GM23338 (cell line): ENCODE results near the gene ZCCHC24. TPM values are rescaled to one million over a fixed set of nuclear protein-coding genes. Genes with fewer than 3 reads are reported as not detected.

Source experiments
- ATAC-seq: fragments of 200-7000 bp; cut with Tn5 transposase; 3 replicates; pipeline ENCODE4 v1.9.1; 2020
- DNase-seq: peaks from one replicate; pipeline ENCODE4 v3.0.0-alpha.2; 2015; ENCODE audit warnings: low spot score
- H2AFZ ChIP-seq: fragments of 200-600 bp; sonication (generic); 2 replicates; pipeline ENCODE4 v1.8.0; 2016; ENCODE audit warnings: antibody characterized with exemption, mild to moderate bottlenecking, moderate library complexity
- H3F3A ChIP-seq: fragments of 200-600 bp; sonication (generic); replicated peaks from 2 replicates; pipeline ENCODE4 v1.8.0; 2017; ENCODE audit warnings: antibody characterized with exemption, mixed run types, low read depth
- H3K27ac ChIP-seq: fragments of 200-600 bp; sonication (generic); 2 replicates; pipeline ENCODE4 v1.6.1; 2016; ENCODE audit warnings: low read depth
- H3K27me3 ChIP-seq: fragments of 200-600 bp; sonication (generic); 2 replicates; pipeline ENCODE4 v1.8.0; 2016; ENCODE audit warnings: mild to moderate bottlenecking, mixed run types, moderate library complexity; ENCODE audit not compliant: insufficient read depth
- H3K36me3 ChIP-seq: fragments of 200-600 bp; sonication (generic); 2 replicates; pipeline ENCODE4 v1.8.0; 2016; ENCODE audit warnings: mild to moderate bottlenecking; ENCODE audit not compliant: insufficient read depth
- H3K4me1 ChIP-seq: fragments of 200-600 bp; sonication (generic); 2 replicates; pipeline ENCODE4 v1.8.0; 2016; ENCODE audit warnings: mild to moderate bottlenecking, moderate library complexity; ENCODE audit not compliant: insufficient read depth
- H3K4me2 ChIP-seq: fragments of 200-600 bp; sonication (generic); 2 replicates; pipeline ENCODE4 v1.7.1; 2017; ENCODE audit warnings: mixed run types
- H3K4me3 ChIP-seq: fragments of 200-600 bp; sonication (generic); 2 replicates; pipeline ENCODE4 v1.6.1; 2016; ENCODE audit warnings: mixed run types
- H3K79me2 ChIP-seq: fragments of 200-600 bp; sonication (generic); replicated peaks from 2 replicates; pipeline ENCODE4 v1.8.0; 2017; ENCODE audit warnings: mild to moderate bottlenecking; ENCODE audit not compliant: insufficient read depth
- H3K9me2 ChIP-seq: fragments of 200-600 bp; sonication (generic); 2 replicates; pipeline ENCODE4 v1.8.0; 2017; ENCODE audit not compliant: insufficient read depth
- H4K20me1 ChIP-seq: fragments of 200-600 bp; sonication (generic); replicated peaks from 2 replicates; pipeline ENCODE4 v1.8.0; 2017; ENCODE audit warnings: mild to moderate bottlenecking; ENCODE audit not compliant: insufficient read depth
- H3K27ac Mint-ChIP-seq: 2 replicates; pipeline ENCODE4 v1.8.0; 2020; ENCODE audit warnings: inconsistent platforms, mild to moderate bottlenecking, moderate library complexity, mixed read lengths
- H3K27me3 Mint-ChIP-seq: 3 replicates; pipeline ENCODE4 v1.8.0; 2022; ENCODE audit warnings: low read depth, mild to moderate bottlenecking, moderate library complexity, mixed read lengths, inconsistent platforms; ENCODE audit not compliant: insufficient read depth, poor library complexity
- H3K36me3 Mint-ChIP-seq: 3 replicates; pipeline ENCODE4 v1.8.0; 2021; ENCODE audit warnings: low read depth, mild to moderate bottlenecking, inconsistent platforms, moderate library complexity, mixed read lengths
- H3K4me1 Mint-ChIP-seq: 3 replicates; pipeline ENCODE4 v1.8.0; 2020; ENCODE audit warnings: mild to moderate bottlenecking, inconsistent platforms, mixed read lengths
- H3K4me3 Mint-ChIP-seq: 3 replicates; pipeline ENCODE4 v1.8.0; 2021; ENCODE audit warnings: moderate library complexity, mild to moderate bottlenecking, inconsistent platforms, mixed read lengths
- H3K9me3 Mint-ChIP-seq: 3 replicates; pipeline ENCODE4 v1.8.0; 2020; ENCODE audit warnings: moderate library complexity, mild to moderate bottlenecking, inconsistent platforms, mixed read lengths
- CREB1 ChIP-seq: fragments of 250-450 bp; sonication (Bioruptor Pico); IDR thresholded peaks from 2 replicates; pipeline ENCODE4 v1.5.0; 2020; ENCODE audit warnings: low read depth, mild to moderate bottlenecking, moderate library complexity
- EZH2 ChIP-seq: fragments of 200-600 bp; sonication (generic); IDR thresholded peaks from one replicate; pipeline ENCODE4 v1.8.0; 2017; ENCODE audit warnings: antibody characterized with exemption, mild to moderate bottlenecking, low read depth; ENCODE audit not compliant: unreplicated experiment
- EZH2phosphoT487 ChIP-seq: fragments of 200-600 bp; sonication (generic); IDR thresholded peaks from one replicate; pipeline ENCODE4 v1.8.1; 2018; ENCODE audit warnings: antibody characterized with exemption; ENCODE audit not compliant: unreplicated experiment
- JUNB ChIP-seq: IDR thresholded peaks from one replicate; pipeline ENCODE4 v1.6.1; 2016; ENCODE audit warnings: antibody characterized with exemption; ENCODE audit not compliant: unreplicated experiment
- NANOG ChIP-seq: IDR thresholded peaks from 2 replicates; pipeline ENCODE4 v1.6.1; 2016; ENCODE audit warnings: antibody characterized with exemption, borderline replicate concordance
- POLR2AphosphoS5 ChIP-seq: IDR thresholded peaks from 2 replicates; pipeline ENCODE4 v1.6.1; 2016; ENCODE audit warnings: antibody characterized with exemption, low read depth
- STAT1 ChIP-seq: IDR thresholded peaks from one replicate; pipeline ENCODE4 v1.6.1; 2016; ENCODE audit warnings: antibody characterized with exemption; ENCODE audit not compliant: unreplicated experiment
- ZNF114 ChIP-seq: fragments of 250-450 bp; sonication (Bioruptor Pico); IDR thresholded peaks from 2 replicates; pipeline ENCODE4 v1.5.0; 2020; ENCODE audit warnings: mild to moderate bottlenecking, moderate library complexity
- ZNF331 ChIP-seq: fragments of 250-450 bp; sonication (Bioruptor Pico); IDR thresholded peaks from 2 replicates; pipeline ENCODE4 v1.5.0; 2020; ENCODE audit warnings: low read depth, mild to moderate bottlenecking, moderate library complexity
- polyA plus RNA-seq: library from polyadenylated mRNA; unstranded; fragments of >200 nt; fragmentation: Nextera tagmentation; extraction: Ambion mirVana; gene quantifications from 2 replicates; pipeline ENCODE4 v1.2.1, GENCODE V29; 2016
- total RNA-seq: library from RNA; depleted of rRNA; stranded (reverse); fragments of >200 nt; shearing (Covaris generic); gene quantifications from 2 replicates; pipeline ENCODE4 v1.2.3, GENCODE V29; 2014
- TF ChIP-seq, protein P1 (sequence below), 2 experiments: fragments of 200-600 bp in 1 of 2; sonication (generic) in 1 of 2; conservative IDR thresholded peaks; 2 replicates each; pipeline versions ENCODE4 v1.5.1 to v1.6.1; 2016 to 2017; ENCODE audit warnings: antibody characterized with exemption in 2 of 2, low read depth in 2 of 2, mild to moderate bottlenecking in 2 of 2, moderate library complexity in 1 of 2
- TF ChIP-seq, protein P2 (sequence below): IDR thresholded peaks from 2 replicates; pipeline ENCODE4 v1.6.1; 2016; ENCODE audit warnings: antibody characterized with exemption
- TF ChIP-seq, protein P3 (sequence below): fragments of 250-450 bp; sonication (Bioruptor Pico); IDR thresholded peaks from 2 replicates; pipeline ENCODE4 v1.5.0; 2020; ENCODE audit warnings: mild to moderate bottlenecking, moderate library complexity
- TF ChIP-seq, protein P4 (sequence below): IDR thresholded peaks from one replicate; pipeline ENCODE4 v1.6.1; 2018; ENCODE audit warnings: antibody characterized with exemption; ENCODE audit not compliant: unreplicated experiment

ZCCHC24 gene
- total and polyA plus RNA-seq, 2 experiments from 2014 or later = 2.0 to 10.1 TPM

DNA sequence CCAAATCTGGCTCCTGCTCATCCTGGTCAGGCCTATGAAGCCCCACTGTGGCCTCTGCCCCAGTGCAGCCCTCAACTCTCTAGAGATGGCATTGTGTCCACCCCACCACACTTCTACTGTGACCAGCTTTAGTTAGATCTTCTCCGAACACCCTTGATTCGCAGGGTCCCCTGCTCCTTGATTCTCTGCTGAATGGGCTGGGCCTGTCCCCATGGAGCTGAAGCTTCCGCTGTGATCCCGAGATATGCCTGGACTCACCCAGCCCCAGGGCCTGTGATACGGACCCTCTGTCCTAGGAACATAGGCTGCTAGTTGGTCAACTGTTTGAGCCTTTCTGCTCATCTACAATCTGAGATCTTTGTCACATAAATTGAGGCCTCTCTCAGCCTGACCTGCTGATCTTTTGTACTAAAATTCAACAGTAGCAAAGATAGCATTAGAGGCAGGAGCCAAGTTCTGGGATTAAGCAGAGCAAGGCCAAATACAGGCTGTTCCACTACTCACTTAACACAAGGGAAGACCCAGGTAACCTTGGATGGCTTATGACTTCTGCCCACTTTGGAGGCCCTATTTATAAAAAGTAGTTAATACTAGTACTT lies 104.7 kb downstream of the ZCCHC24 start:
- no peaks in the 10 kb centered on the region for H3K9me2 ChIP-seq
- no peak overlapping the region for H3K27ac ChIP-seq
- Mint-ChIP-seq H3K4me3 (no peak overlapping the region), H3K27me3 (peaks cover 12% of the 10 kb centered on the region), H3K4me1 (peaks cover 5% of the 10 kb centered on the region), H3K27ac (no peak overlapping the region), H3K9me3 (peaks cover 3% of the 10 kb centered on the region; the same call in 2 of the 3 replicates), H3K36me3 (no peaks in the 10 kb centered on the region; the same call in 2 of the 3 replicates)
- H3K4me3 ChIP-seq = no peak overlapping the region
- H3K27me3 ChIP-seq = no peaks in the 10 kb centered on the region
- TF ChIP-seq, protein P1, sequence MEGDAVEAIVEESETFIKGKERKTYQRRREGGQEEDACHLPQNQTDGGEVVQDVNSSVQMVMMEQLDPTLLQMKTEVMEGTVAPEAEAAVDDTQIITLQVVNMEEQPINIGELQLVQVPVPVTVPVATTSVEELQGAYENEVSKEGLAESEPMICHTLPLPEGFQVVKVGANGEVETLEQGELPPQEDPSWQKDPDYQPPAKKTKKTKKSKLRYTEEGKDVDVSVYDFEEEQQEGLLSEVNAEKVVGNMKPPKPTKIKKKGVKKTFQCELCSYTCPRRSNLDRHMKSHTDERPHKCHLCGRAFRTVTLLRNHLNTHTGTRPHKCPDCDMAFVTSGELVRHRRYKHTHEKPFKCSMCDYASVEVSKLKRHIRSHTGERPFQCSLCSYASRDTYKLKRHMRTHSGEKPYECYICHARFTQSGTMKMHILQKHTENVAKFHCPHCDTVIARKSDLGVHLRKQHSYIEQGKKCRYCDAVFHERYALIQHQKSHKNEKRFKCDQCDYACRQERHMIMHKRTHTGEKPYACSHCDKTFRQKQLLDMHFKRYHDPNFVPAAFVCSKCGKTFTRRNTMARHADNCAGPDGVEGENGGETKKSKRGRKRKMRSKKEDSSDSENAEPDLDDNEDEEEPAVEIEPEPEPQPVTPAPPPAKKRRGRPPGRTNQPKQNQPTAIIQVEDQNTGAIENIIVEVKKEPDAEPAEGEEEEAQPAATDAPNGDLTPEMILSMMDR (conservative IDR thresholded peaks at IDR 0.05; ENCODE audit: low read depth in 2 of 2) = no peak
- no peak for TF ChIP-seq ZNF114 (CRISPR knock-in tag)
- TF ChIP-seq, protein P2, sequence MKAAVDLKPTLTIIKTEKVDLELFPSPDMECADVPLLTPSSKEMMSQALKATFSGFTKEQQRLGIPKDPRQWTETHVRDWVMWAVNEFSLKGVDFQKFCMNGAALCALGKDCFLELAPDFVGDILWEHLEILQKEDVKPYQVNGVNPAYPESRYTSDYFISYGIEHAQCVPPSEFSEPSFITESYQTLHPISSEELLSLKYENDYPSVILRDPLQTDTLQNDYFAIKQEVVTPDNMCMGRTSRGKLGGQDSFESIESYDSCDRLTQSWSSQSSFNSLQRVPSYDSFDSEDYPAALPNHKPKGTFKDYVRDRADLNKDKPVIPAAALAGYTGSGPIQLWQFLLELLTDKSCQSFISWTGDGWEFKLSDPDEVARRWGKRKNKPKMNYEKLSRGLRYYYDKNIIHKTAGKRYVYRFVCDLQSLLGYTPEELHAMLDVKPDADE = no peak
- no peak for TF ChIP-seq CREB1 (CRISPR knock-in tag)
- TF ChIP-seq, protein P3, sequence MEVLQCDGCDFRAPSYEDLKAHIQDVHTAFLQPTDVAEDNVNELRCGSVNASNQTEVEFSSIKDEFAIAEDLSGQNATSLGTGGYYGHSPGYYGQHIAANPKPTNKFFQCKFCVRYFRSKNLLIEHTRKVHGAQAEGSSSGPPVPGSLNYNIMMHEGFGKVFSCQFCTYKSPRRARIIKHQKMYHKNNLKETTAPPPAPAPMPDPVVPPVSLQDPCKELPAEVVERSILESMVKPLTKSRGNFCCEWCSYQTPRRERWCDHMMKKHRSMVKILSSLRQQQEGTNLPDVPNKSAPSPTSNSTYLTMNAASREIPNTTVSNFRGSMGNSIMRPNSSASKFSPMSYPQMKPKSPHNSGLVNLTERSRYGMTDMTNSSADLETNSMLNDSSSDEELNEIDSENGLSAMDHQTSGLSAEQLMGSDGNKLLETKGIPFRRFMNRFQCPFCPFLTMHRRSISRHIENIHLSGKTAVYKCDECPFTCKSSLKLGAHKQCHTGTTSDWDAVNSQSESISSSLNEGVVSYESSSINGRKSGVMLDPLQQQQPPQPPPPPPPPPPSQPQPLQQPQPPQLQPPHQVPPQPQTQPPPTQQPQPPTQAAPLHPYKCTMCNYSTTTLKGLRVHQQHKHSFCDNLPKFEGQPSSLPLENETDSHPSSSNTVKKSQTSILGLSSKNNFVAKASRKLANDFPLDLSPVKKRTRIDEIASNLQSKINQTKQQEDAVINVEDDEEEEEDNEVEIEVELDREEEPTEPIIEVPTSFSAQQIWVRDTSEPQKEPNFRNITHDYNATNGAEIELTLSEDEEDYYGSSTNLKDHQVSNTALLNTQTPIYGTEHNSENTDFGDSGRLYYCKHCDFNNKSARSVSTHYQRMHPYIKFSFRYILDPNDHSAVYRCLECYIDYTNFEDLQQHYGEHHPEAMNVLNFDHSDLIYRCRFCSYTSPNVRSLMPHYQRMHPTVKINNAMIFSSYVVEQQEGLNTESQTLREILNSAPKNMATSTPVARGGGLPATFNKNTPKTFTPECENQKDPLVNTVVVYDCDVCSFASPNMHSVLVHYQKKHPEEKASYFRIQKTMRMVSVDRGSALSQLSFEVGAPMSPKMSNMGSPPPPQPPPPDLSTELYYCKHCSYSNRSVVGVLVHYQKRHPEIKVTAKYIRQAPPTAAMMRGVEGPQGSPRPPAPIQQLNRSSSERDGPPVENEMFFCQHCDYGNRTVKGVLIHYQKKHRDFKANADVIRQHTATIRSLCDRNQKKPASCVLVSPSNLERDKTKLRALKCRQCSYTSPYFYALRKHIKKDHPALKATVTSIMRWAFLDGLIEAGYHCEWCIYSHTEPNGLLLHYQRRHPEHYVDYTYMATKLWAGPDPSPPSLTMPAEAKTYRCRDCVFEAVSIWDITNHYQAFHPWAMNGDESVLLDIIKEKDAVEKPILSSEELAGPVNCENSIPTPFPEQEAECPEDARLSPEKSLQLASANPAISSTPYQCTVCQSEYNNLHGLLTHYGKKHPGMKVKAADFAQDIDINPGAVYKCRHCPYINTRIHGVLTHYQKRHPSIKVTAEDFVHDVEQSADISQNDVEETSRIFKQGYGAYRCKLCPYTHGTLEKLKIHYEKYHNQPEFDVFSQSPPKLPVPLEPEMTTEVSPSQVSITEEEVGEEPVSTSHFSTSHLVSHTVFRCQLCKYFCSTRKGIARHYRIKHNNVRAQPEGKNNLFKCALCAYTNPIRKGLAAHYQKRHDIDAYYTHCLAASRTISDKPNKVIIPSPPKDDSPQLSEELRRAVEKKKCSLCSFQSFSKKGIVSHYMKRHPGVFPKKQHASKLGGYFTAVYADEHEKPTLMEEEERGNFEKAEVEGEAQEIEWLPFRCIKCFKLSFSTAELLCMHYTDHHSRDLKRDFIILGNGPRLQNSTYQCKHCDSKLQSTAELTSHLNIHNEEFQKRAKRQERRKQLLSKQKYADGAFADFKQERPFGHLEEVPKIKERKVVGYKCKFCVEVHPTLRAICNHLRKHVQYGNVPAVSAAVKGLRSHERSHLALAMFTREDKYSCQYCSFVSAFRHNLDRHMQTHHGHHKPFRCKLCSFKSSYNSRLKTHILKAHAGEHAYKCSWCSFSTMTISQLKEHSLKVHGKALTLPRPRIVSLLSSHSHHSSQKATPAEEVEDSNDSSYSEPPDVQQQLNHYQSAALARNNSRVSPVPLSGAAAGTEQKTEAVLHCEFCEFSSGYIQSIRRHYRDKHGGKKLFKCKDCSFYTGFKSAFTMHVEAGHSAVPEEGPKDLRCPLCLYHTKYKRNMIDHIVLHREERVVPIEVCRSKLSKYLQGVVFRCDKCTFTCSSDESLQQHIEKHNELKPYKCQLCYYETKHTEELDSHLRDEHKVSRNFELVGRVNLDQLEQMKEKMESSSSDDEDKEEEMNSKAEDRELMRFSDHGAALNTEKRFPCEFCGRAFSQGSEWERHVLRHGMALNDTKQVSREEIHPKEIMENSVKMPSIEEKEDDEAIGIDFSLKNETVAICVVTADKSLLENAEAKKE (CRISPR knock-in tag) = no peak
- TF ChIP-seq EZH2 = no peak
- TF ChIP-seq, protein P4, sequence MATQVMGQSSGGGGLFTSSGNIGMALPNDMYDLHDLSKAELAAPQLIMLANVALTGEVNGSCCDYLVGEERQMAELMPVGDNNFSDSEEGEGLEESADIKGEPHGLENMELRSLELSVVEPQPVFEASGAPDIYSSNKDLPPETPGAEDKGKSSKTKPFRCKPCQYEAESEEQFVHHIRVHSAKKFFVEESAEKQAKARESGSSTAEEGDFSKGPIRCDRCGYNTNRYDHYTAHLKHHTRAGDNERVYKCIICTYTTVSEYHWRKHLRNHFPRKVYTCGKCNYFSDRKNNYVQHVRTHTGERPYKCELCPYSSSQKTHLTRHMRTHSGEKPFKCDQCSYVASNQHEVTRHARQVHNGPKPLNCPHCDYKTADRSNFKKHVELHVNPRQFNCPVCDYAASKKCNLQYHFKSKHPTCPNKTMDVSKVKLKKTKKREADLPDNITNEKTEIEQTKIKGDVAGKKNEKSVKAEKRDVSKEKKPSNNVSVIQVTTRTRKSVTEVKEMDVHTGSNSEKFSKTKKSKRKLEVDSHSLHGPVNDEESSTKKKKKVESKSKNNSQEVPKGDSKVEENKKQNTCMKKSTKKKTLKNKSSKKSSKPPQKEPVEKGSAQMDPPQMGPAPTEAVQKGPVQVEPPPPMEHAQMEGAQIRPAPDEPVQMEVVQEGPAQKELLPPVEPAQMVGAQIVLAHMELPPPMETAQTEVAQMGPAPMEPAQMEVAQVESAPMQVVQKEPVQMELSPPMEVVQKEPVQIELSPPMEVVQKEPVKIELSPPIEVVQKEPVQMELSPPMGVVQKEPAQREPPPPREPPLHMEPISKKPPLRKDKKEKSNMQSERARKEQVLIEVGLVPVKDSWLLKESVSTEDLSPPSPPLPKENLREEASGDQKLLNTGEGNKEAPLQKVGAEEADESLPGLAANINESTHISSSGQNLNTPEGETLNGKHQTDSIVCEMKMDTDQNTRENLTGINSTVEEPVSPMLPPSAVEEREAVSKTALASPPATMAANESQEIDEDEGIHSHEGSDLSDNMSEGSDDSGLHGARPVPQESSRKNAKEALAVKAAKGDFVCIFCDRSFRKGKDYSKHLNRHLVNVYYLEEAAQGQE = no peak
- no peak for TF ChIP-seq STAT1
- TF ChIP-seq POLR2AphosphoS5 = no peak
- no peak for TF ChIP-seq EZH2phosphoT487
- TF ChIP-seq JUNB = no peak
- no peak for TF ChIP-seq NANOG
- no peak for TF ChIP-seq ZNF331 (CRISPR knock-in tag)
- H3F3A ChIP-seq = no peaks in the 10 kb centered on the region
- no peaks in the 10 kb centered on the region for H3K36me3 ChIP-seq
- DNase-seq = no peak
- no peak for ATAC-seq
- H3K79me2 ChIP-seq = no peaks in the 10 kb centered on the region
- H2AFZ ChIP-seq = no peak overlapping the region
- H4K20me1 ChIP-seq = no peaks in the 10 kb centered on the region
- no peak overlapping the region for H3K4me2 ChIP-seq
- H3K4me1 ChIP-seq = no peaks in the 10 kb centered on the region
